ENCODE results near the gene CAPN14.

CAPN14 gene, protein sequence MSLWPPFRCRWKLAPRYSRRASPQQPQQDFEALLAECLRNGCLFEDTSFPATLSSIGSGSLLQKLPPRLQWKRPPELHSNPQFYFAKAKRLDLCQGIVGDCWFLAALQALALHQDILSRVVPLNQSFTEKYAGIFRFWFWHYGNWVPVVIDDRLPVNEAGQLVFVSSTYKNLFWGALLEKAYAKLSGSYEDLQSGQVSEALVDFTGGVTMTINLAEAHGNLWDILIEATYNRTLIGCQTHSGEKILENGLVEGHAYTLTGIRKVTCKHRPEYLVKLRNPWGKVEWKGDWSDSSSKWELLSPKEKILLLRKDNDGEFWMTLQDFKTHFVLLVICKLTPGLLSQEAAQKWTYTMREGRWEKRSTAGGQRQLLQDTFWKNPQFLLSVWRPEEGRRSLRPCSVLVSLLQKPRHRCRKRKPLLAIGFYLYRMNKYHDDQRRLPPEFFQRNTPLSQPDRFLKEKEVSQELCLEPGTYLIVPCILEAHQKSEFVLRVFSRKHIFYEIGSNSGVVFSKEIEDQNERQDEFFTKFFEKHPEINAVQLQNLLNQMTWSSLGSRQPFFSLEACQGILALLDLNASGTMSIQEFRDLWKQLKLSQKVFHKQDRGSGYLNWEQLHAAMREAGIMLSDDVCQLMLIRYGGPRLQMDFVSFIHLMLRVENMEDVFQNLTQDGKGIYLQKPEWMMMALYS

DNA sequence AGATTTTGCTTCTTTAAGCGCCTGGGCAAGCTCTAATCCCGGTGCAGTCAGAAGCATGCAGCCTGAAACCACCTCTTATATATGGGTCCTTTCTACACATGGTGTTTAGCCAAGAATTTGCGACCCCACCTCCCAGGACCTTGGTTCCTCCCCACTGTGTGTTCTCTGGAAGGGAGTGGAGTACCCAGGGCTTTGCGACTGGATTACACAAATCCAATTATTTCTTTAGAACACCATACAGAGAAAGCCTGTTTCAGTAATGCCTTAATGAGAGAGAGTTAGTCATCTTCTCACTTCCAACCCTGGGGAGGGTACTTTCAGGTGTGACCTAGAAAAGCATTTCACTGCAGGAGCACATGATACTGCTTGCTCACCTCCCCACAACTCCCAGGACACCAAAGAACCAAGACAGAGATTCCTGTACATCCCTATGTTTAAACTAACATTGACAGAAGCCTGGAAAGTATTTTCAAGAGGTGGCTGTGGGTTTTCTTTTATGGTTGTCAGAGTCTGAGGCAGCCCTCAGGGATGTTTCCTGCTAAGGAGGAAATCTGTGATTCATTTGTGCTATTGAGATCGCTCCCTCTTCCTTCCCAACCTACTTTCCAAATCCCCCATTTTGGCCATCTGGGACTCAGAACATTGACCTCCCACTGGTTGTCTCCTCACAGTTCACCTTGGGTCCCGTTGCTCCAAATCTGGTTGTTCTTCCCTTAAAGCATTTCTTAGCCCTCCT is at the start of gene CAPN14:
Gene CAPN14, minus strand, starts transcription at position 51 of the 736 bp plus-strand sequence. CDS start 12,068 bp downstream, outside the sequence.
- no peak for DNase-seq

DNA sequence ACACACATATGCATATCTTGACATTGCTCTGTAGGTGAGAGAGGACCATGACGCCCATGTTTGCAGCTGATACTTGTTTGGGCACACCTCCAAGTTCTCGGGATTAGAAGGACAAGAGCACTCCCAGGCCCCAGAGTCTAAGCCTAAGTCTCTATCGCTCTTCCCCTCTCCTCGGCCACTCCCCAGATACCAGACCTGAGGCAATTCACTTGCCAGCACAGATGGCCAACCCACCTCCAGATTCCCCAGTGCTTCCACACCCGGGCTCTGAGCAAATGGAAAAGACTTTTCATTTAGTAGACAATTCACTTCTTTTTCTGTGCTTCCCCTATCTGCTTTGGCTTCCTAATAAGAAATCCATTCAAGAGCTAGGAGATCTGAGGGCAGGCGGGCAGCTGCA is 49.5 kb upstream of the CAPN14 start:
- no peak for DNase-seq

DNA sequence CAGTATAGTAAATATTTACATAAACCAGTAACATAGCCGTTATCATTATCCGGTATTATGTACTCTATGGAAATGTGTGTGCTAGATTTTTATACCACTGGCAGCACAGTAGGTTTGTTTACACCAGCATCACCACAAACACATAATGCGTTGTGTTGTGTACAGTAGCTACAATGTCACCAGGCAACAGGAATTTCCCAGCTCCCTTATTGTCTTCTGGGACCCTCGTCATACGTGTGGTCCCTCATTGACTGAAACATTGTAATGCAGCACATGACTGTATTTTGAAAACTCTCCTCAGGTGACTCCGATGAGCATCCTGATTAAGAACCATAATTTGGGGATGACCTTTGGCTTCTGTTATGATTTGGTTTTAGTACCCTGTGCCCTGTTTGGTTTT is 47.9 kb upstream of the CAPN14 start:
- no peak for DNase-seq

DNA sequence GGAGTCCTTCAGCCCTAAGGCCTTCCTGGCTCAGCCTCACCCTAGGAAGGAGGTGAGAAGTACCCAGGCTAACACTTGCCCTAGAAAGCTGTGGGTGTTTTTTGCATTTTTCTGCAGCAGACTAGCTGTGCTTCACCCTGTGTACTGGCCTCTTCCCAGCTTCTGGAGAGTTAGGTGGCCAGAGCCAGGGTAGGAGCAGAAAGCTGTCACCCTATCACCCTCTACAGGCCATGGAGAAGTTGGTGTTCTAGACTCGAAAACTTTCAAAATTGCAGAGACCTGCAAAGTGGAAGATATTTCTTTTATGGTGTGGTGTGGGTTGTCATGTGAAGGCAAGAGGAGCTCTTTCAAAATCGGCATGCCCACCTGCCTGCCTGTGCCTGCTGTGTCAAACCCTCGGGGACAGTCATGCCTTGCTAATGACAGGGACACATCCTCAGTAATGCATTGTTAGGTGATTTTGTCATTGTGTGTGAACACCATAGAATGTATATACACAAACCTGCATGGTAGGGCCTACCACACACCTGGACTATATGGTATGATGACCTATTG is 46.4 kb upstream of the CAPN14 start:
- no peak for DNase-seq

DNA sequence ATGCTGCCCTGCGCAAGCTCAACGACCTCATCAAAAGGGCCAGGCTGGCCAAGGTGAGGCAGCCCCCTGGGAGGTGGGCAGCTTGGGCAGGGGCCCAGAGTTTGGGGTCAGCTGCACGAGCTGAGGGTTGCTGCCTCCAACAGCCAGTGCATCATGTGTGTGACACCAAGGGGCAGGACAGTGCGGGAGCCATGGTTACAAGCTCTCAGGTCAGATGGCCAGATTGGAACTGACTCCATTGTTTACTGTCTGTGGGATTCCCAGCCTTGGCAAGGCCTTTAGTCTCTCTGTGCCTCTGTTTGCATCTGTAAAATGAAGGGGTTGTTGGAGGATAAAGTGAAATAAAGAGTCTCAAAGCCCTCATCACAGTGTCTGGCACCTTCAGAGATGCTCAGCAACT is 43.6 kb upstream of the CAPN14 start:
- DNase-seq: no peak

DNA sequence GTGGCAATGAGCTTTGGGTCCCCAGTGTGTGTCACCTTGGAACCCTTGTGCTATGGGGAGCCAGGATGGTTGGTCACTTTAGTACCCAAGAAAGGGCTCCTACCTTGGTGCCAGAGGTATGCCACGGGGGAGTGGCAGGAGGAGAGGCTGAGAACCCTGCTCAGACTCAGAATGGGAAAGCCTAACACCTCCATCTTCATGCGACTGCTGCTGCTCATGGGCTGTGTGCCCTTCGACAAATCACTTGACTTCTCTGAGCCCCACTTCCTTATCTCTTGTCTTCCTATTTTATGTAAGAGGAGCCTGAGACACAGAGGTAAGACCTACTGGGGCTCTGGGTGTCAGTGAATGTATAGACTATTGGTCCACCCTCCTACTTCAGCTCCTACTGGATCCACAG is 41.8 kb upstream of the CAPN14 start:
- no peak for DNase-seq

DNA sequence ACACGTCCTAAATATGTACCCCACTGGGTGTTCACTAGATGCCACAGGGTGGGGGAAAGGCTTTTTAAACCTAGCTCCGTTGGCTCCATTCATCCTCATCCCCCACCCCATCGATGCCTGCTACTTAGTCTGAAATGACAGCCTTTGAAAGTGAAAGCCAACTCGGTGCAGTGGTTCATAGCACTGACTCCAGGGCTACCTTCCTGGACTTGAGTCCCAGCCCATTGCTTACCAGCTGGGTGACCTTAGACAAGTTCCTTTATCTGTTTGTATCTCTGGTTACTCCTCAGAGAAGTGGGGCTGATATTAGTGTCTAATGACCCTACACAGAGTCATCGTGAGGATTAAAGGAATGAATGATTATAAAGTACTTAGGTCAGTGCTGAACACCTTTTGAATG is 41.0 kb upstream of the CAPN14 start:
- DNase-seq: no peak

DNA sequence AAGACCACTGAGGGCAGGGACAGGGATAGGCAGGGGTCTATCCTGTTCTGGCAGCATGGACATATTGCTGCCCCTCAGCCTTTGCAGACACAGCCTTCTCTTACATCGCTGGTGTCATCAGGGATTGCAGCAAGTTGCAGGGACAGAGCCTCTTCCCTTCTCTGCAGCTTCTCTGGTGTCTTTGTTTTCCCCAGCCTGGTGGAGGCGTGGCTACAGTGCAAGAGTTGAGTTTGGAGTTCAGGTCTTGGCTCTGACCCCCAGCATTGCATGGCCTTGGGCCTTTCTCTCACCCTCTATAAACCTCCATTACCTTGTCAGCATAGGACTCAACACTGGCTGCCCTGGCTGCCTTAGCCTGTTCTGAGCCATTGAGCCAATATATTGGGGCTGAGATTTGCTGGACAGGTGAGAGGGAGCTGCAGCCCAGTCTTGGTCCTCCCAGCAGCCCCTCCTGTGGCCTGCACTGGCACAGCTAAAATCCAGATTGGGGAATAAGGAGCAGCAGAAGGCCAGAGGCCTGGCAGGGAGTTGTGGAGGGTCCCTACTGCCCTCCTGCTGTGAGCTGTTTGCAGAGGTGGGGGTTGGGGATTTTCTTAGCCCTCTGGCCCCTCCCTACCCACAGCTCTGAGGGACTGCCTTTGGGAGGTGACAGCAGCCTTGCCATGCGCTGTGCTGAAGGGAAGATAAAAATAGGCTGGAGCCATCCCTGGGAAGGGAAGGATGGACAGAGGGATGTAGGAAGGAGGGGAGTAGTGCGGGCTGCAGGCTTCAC is 39.5 kb upstream of the CAPN14 start:
- DNase-seq: no peak

DNA sequence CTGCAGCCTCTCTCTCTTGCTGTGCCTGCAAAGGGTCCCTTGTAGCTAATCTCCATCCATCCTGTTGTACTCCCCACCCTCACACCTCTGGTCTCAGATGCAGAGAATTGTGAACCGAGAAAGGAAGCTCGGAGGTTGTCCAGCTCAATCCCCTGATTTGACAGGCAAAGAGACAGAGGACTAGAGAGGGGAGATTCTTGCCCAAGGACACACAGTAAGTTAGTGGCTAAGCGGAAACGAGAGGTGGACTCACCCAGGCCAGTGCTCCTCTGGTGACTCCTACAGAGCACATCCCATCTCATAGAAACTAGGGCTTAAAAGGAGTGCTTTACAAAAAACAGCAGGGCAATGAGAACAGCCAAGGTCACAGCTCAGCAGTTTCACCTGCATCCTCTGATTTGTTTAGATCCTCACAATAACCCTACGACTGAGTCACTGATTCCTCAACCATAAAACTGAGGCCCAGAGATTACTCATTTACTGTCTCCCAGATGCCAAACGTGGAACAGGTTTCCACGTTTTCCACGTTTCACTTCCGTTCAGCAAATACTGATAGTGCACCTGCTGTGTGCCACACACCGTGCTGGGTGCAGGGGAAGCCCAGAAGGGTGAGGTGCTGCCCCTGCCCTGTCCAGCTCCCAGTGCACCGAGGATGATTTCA is 38.7 kb upstream of the CAPN14 start:
- no peak for DNase-seq

DNA sequence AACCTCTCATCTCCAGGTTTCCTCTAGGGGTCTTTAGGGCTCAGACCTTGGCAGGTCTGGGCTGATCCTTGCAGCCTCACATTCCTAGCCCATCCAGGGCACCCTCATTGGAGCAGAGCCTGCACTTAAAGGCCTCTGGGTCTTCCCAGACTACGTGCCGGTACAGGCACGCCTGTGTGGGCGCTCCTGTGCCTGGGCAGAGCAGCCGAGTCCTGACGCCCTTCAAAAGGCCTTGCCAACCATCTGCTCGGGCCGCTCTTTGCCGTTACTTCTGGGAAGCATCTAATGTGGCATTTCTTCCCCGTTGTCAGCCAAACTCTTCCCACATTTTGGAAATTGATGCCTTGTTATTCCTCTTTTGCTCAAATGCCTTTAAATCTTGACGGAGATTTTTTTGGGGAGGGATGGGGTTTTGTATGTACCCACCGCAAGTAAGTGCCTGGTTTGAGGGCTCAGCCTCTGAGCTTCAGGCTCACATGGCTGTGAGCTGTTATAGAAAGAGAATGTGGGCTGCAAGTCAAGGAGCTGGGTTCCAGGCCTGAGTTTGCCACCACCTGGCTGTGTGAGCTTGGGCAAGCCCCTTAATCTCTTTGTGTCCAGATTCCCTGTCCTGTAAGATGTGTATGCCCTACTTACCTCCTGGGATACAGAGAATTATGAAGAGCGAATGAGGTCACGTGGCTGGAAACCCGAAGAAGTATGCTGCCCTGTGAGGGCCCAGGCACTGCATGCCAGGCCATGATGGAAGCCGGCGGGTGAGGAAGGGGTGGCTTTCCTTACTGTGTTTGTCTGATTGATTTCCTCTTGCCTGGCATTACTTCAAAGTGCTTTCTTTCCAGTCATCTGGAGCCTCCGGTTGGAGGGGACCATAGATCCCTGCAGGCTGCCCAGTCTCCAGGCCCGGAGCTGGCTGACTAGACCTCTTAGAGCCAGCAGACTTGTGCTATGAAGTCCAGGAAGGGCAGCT is 37.2 kb upstream of the CAPN14 start:
- no peak for DNase-seq

DNA sequence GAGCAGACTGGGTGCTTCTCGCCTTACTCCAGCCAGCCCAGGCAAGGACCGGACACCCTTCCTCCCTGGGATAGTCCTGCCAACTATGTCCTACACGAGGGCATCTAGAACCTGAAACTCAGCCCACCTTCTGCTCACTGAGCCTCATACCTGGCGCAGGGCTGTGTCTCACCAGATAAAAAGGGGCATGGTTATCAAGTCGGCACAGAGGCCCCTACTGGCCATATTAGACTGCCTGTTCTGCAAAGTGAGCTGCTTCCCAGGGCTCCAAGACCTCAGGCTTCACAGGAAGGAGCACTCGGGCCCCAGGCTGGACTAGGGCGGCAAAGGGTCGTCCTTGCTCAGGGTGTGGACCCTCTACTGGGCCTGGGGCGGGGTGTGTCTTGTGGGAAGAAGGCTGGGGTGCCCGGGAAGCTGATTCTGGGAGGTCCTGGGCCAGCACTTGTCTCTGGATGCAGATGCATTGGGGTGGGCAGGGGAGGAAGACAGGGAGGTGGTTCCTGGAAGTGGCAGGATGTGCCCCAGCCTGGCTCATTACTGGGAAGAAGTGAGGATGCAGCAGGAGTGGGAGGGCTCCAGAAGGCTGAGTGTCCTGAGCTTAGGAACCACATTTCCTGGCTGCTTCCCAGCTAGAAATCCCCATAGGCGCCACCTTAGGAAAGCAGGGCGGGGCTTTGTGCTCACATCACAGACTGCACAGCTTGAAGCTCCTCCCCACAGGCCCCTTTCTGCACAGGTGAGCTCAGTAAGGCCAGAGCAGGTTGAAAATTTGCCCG is 36.2 kb upstream of the CAPN14 start:
- DNase-seq: no peak

DNA sequence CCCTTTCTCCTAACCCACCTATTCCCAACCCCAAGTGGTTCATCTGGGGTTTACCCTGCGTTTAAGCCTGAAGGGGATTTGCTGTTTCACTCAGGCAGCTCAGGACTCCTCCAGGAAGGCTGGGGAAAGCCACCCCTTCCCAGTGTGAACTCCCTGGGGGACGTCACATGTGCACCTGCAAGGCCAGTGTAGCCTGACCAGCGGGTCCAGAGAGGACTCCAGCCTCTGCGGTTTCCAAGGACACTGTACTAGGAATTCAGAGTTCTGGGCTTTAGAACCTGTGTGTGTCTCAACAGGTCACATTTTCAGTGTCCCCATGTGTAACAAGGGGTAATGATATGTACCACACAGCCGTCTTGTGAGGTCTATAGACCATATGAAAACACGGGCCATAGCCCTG is 34.5 kb upstream of the CAPN14 start:
- no peak for DNase-seq

DNA sequence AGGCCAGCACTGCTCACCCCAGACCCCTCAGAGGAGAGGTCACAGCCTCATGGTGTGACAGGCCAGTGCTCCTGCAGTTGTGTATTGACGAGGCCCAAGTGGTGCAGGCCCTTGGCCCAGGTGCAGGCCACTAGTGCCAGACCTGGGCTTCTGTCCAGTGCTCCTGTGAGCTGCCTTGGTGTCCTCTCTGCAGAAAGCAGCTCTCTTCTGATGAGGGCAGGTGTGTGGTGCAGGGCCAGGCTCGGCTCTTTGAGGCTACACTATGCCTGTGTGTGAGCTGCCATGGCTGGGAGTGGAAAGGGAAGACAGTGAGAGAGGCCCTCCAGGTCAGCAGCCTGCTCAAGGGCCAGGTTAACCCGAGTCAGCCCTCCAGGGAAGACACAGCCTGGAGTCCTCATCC is 33.7 kb upstream of the CAPN14 start:
- DNase-seq: no peak

DNA sequence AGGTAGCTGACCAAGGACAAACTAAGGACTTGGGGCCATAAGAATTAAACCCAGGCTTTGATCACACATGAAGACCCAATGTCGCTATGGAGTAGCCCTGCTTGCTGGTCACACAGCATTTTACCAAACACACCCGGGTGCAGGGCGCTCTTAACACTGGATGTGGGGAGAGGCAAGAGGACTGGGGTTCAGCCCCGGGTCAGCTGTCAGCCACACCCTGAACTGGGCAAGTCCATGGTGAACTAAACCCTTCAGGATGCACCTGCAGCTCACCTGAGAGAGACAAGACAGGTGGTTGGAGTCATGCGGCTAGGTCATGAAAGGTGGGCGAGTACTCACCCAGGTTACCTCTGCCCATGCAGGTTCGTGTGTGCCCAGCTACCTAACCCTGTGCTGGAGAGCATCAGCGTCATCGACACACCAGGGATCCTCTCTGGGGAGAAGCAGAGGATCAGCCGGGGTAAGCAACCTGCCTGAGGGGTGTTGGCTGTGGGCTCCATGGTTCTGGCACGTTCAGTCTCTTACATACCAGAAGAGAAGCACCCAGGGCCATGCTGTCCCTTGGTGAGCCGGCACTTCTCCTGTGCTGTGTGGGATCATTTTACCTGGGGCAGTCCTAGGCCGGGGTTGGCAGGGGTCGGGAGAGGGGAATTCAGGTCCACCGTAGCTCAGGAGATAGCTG is 31.8 kb upstream of the CAPN14 start:
- no peak for DNase-seq

DNA sequence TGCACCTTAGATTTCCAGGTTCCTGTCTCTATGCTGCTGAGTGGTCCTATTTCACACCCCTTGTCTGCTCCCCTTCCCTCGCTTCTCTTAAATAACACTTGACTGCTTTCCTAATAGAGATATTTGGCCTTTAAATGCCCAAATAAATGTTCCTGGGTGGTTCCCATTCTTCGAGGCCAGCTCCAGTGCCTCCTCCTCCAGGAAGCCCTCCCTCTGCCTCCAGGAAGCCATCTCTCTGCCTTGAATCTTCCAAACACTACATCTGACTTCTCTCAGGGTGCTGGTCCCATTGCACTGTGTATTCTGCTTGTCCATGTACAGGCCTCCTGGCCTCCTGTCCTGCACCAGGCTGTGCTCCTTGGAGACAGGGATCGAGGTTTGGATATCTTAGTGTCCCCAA is 30.8 kb upstream of the CAPN14 start:
- DNase-seq: no peak

DNA sequence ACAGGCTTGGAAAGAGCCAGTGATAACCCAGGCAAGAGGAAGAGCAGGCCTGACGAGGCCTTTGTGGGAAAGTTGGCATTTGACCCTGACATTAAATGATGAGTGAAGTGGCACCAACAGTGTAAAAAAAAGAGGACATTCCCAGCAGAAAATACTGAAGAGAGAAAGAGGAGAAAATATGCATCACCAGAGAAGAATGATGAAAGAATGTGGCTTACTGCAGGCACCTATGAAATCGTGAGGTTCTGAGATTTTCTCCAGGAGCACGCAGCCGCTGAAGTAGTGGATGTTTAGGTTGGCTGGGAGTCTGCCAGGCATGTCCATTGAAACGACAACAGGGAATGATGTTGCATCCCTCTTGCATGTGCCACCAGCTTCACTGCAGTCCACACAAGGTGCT is 30.4 kb upstream of the CAPN14 start:
- DNase-seq: no peak

DNA sequence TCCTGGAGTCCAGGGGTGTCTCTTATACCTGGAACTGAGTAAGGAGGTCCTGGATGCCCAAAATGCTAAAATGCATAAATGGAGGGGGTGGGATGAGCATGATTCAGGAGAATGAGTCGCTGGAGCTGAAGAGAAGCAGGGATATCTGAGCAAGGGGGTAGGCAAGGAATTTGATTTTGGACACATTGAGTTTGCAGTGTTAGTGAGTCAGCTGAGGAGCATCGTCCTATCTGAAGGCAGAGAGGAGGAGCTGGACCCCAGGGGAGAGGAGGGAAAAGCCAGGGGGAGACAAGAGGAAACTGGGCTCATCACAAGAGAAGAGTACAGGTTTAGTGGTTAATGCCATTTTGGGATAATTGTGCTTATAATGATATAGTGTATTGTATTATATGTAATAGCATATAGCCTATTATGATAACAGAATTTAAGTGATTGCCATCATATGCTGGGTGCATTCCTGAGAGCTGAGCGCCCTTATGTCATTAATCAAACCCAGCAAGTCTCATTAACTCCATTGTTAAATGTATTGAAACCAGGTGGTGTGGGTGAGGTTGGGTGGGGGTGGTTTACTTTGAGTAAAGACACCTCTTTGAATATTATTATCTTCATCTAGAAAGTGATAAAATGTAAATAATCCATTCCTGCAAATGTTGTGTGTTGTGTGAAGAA is 29.0 kb upstream of the CAPN14 start:
- no peak for DNase-seq

DNA sequence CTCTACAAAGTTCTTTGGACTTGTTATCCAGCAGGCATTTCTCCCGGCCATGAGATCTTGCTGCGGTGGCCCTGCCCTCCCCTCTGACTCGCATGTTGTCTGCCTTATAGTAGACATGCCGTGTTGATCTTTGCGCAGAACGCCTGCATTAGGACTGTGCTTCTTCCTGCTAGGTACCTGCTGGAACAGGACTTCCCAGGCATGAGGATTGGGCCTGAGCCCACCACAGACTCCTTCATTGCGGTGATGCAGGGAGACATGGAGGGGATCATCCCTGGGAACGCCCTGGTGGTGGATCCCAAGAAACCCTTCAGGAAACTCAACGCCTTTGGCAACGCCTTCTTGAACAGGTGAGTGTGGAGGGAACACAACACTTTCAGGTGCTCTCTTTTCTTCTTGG is 26.8 kb upstream of the CAPN14 start:
- no peak for DNase-seq

DNA sequence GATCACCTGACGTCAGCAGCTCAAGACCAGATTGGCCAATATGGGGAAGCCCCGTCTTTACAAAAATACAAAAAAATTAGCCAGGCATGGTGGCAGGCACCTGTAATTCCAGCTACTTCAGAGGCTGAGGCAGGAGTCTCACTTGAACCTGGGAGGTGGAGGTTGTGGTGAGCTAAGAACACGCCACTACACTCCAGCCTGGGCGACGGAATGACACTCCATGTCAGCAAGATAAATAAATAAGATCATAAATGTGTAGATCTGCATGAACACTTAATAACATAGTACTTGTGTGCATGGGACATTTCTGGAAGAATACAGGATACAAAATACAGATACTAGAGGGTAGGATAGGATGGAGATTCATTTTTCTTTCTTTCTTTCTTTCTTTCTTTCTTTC is 25.7 kb upstream of the CAPN14 start:
- DNase-seq: no peak
